GM23338 (cell line): ENCODE measurements around the gene CENPA.

Experiments used
- CREB1 ChIP-seq: fragments of 250-450 bp; sonication (Bioruptor Pico); IDR thresholded peaks from 2 replicates; pipeline ENCODE4 v1.5.0; 2020; ENCODE audit warnings: low read depth, mild to moderate bottlenecking, moderate library complexity
- CTCF ChIP-seq, 2 experiments: fragments of 200-600 bp in 1 of 2; sonication (generic) in 1 of 2; conservative IDR thresholded peaks; 2 replicates each; pipeline versions ENCODE4 v1.5.1 to v1.6.1; 2016 to 2017; ENCODE audit warnings: antibody characterized with exemption in 2 of 2, low read depth in 2 of 2, mild to moderate bottlenecking in 2 of 2, moderate library complexity in 1 of 2
- ETS1 ChIP-seq: IDR thresholded peaks from 2 replicates; pipeline ENCODE4 v1.6.1; 2016; ENCODE audit warnings: antibody characterized with exemption
- EZH2 ChIP-seq: fragments of 200-600 bp; sonication (generic); IDR thresholded peaks from one replicate; pipeline ENCODE4 v1.8.0; 2017; ENCODE audit warnings: antibody characterized with exemption, mild to moderate bottlenecking, low read depth; ENCODE audit not compliant: unreplicated experiment
- JUNB ChIP-seq: IDR thresholded peaks from one replicate; pipeline ENCODE4 v1.6.1; 2016; ENCODE audit warnings: antibody characterized with exemption; ENCODE audit not compliant: unreplicated experiment
- POLR2AphosphoS5 ChIP-seq: IDR thresholded peaks from 2 replicates; pipeline ENCODE4 v1.6.1; 2016; ENCODE audit warnings: antibody characterized with exemption, low read depth
- REST ChIP-seq: IDR thresholded peaks from one replicate; pipeline ENCODE4 v1.6.1; 2018; ENCODE audit warnings: antibody characterized with exemption; ENCODE audit not compliant: unreplicated experiment
- ZNF114 ChIP-seq: fragments of 250-450 bp; sonication (Bioruptor Pico); IDR thresholded peaks from 2 replicates; pipeline ENCODE4 v1.5.0; 2020; ENCODE audit warnings: mild to moderate bottlenecking, moderate library complexity

- TF ChIP-seq CTCF (conservative IDR thresholded peaks at IDR 0.05; ENCODE audit: low read depth in 2 of 2) (no peak), EZH2 (no peak), POLR2AphosphoS5 (no peak), CREB1 (CRISPR knock-in tag) (no peak), REST (no peak), ZNF114 (CRISPR knock-in tag) (no peak), ETS1 (no peak), JUNB (no peak)
These were observed 17.1 kb upstream of the CENPA start for GRCh38 chr2:26768759-26769088.
